DND-41 (cell line): Measurements from ENCODE around the gene SNUPN.

Experiments used
- ATAC-seq: fragments of 200-7000 bp; cut with Tn5 transposase; 3 replicates; pipeline ENCODE4 v1.9.1; 2021; ENCODE audit warnings: low read depth; ENCODE audit not compliant: insufficient read depth
- DNase-seq: peaks from one replicate; pipeline ENCODE4 v3.0.0-alpha.2; 2020
- H2AFZ ChIP-seq: 2 replicates; pipeline ENCODE4 v1.6.0; 2012; ENCODE audit warnings: low read depth, low read length
- H3K27ac ChIP-seq: 2 replicates; pipeline ENCODE4 v1.5.1; 2012; ENCODE audit warnings: low read length, inconsistent platforms
- H3K27me3 ChIP-seq: fragments of 200-600 bp; sonication (generic); 2 replicates; pipeline ENCODE4 v1.6.0; 2012; ENCODE audit warnings: low read length, mild to moderate bottlenecking, inconsistent platforms; ENCODE audit not compliant: insufficient read depth, poor library complexity
- H3K36me3 ChIP-seq: 2 replicates; pipeline ENCODE4 v1.5.1; 2012; ENCODE audit warnings: low read length, inconsistent platforms; ENCODE audit not compliant: insufficient read depth
- H3K4me1 ChIP-seq: 2 replicates; pipeline ENCODE4 v1.5.1; 2012; ENCODE audit warnings: mild to moderate bottlenecking, low read length; ENCODE audit not compliant: insufficient read depth
- H3K4me2 ChIP-seq: 2 replicates; pipeline ENCODE4 v1.6.0; 2012; ENCODE audit warnings: mild to moderate bottlenecking, moderate library complexity, low read length, inconsistent platforms; ENCODE audit not compliant: insufficient read depth
- H3K4me3 ChIP-seq, 2 experiments: fragments of 200-600 bp in 1 of 2; shearing (Covaris generic) in 1 of 2; 2 replicates each; pipeline ENCODE4 v1.5.1; 2012 to 2016; ENCODE audit warnings: inconsistent platforms in 2 of 2, low read length in 2 of 2, mild to moderate bottlenecking in 2 of 2, low read depth in 1 of 2, moderate library complexity in 1 of 2
- H3K79me2 ChIP-seq: 2 replicates; pipeline ENCODE4 v1.6.0; 2012; ENCODE audit warnings: low read length, inconsistent platforms; ENCODE audit not compliant: insufficient read depth
- H3K9ac ChIP-seq: 2 replicates; pipeline ENCODE4 v1.6.0; 2012; ENCODE audit warnings: low read depth, mild to moderate bottlenecking, inconsistent platforms, low read length, moderate library complexity
- H3K9me3 ChIP-seq: 2 replicates; pipeline ENCODE4 v1.5.1; 2012; ENCODE audit warnings: low read length, moderate library complexity, mild to moderate bottlenecking, inconsistent platforms; ENCODE audit not compliant: insufficient read depth, severe bottlenecking
- H4K20me1 ChIP-seq: 2 replicates; pipeline ENCODE4 v1.6.0; 2012; ENCODE audit warnings: low read length; ENCODE audit not compliant: insufficient read depth
- CTCF ChIP-seq: IDR thresholded peaks from 2 replicates; pipeline ENCODE4 v1.5.1; 2012; ENCODE audit warnings: borderline replicate concordance, low read length, moderate library complexity, mild to moderate bottlenecking; ENCODE audit not compliant: poor library complexity, severe bottlenecking; ENCODE audit errors: extremely low read depth
- EZH2 ChIP-seq: IDR thresholded peaks from 3 replicates; pipeline ENCODE4 v1.6.1; 2012; ENCODE audit warnings: borderline replicate concordance, low read depth, mild to moderate bottlenecking, moderate library complexity, low read length, inconsistent platforms; ENCODE audit not compliant: severe bottlenecking

Gene SNUPN

GRCh38 chr15:75661756-75662140, 36.2 kb upstream of the SNUPN start:
- Histone ChIP-seq H3K79me2 (no peaks in the 10 kb centered on the region), H3K9ac (no peak overlapping the region), H2AFZ (no peak overlapping the region), H3K27me3 (no peaks in the 10 kb centered on the region), H3K9me3 (no peaks in the 10 kb centered on the region), H3K4me3 (no peak overlapping the region), H3K4me1 (no peaks in the 10 kb centered on the region), H4K20me1 (no peaks in the 10 kb centered on the region), H3K36me3 (no peaks in the 10 kb centered on the region), H3K27ac (no peak overlapping the region), H3K4me2 (no peak overlapping the region)
- no peak for ATAC-seq
- DNase-seq, result no peak
- no peak for TF ChIP-seq CTCF
- no peak for TF ChIP-seq EZH2

- H3K4me3 ChIP-seq, result no peak overlapping the region
- H2AFZ ChIP-seq, result no peak overlapping the region
- TF ChIP-seq EZH2 (no peak), CTCF (no peak)
- H3K4me2 ChIP-seq, result no peak overlapping the region
- no peaks in the 10 kb centered on the region for H3K4me1 ChIP-seq
- no peaks in the 10 kb centered on the region for H3K27me3 ChIP-seq
- ATAC-seq (no peak), DNase-seq (no peak)
- no peak overlapping the region for H3K9ac ChIP-seq
- no peaks in the 10 kb centered on the region for H3K79me2 ChIP-seq
- H3K36me3 ChIP-seq, result no peaks in the 10 kb centered on the region
- H3K9me3 ChIP-seq, result no peaks in the 10 kb centered on the region
- no peak overlapping the region for H3K27ac ChIP-seq
- no peaks in the 10 kb centered on the region for H4K20me1 ChIP-seq
Measured at GRCh38 chr15:75661100-75661755, 35.7 kb upstream of the SNUPN start.

- Histone ChIP-seq H2AFZ (no peak overlapping the region), H3K79me2 (no peaks in the 10 kb centered on the region), H4K20me1 (no peaks in the 10 kb centered on the region), H3K4me1 (no peaks in the 10 kb centered on the region), H3K9me3 (no peaks in the 10 kb centered on the region), H3K27me3 (no peaks in the 10 kb centered on the region), H3K4me3 (no peak overlapping the region), H3K36me3 (no peaks in the 10 kb centered on the region), H3K27ac (no peak overlapping the region), H3K9ac (no peak overlapping the region), H3K4me2 (no peak overlapping the region)
- DNase-seq (no peak), ATAC-seq (no peak)
- TF ChIP-seq EZH2 (no peak), CTCF (no peak)
Measured at GRCh38 chr15:75659928-75660645, 34.6 kb upstream of the SNUPN start.
